Measurements from ENCODE around the gene SCAMP4. TPM values are rescaled to one million over a fixed set of nuclear protein-coding genes. Genes with fewer than 3 reads are reported as not detected.
"Not testable (repeated sequence)": the region's sequence is repeated elsewhere in the genome, so short reads cannot be mapped to it uniquely, and the experiment has no call there.

SCAMP4 gene
- total and polyA plus RNA-seq, 9 of the 15 experiments (the other 6 are each of a cell fraction or from before 2014, with no cell fraction given), result 0.81 to 45.9 (median 12.8) TPM

- intact Hi-C loops (cut with micrococcal nuclease); in situ Hi-C loops (cut with MboI); H3K9me3 ChIP-seq (replicated peaks; ENCODE audit: control insufficient read depth, insufficient read depth, low read depth, low read length); H3K27me3 ChIP-seq (ENCODE audit: control insufficient read depth in 2 of 2, insufficient read depth in 2 of 2, low read length in 2 of 2); TF ChIP-seq ZBTB40 (CRISPR knock-in tag; IDR thresholded peaks at IDR 0.05): not testable (repeated sequence)
- Histone ChIP-seq H3K27ac (ENCODE audit: extremely low read depth, low read depth, low read length) (peak within 1 kb of the TSS; percentile 74), H3K79me2 (ENCODE audit: control insufficient read depth, insufficient read depth, low read length) (peaks cover 42% of the 10 kb centered on the region), H2AFZ (ENCODE audit: low read depth, low read length) (peak within 1 kb of the TSS; percentile 24; the same call in 1 of the 2 replicates), H3K9ac (ENCODE audit: insufficient read depth in 1 of 2, low read depth in 2 of 2, low read length in 2 of 2) (peak within 1 kb of the TSS; percentile 89 to 99), H3K4me2 (ENCODE audit: insufficient read depth, low read length) (peak within 1 kb of the TSS; percentile 90), H3K9me1 (ENCODE audit: control insufficient read depth, insufficient read depth, low read length) (peaks cover 14% of the 10 kb centered on the region), H4K20me1 (replicated peaks; ENCODE audit: control insufficient read depth, insufficient read depth, low read length) (peaks cover 37% of the 10 kb centered on the region; the same call in 1 of the 2 replicates), H3K4me1 (replicated peaks in 1 of 2; ENCODE audit: control insufficient read depth in 2 of 2, insufficient read depth in 2 of 2, low read length in 2 of 2) (peaks cover 31 to 69% of the 10 kb centered on the region in 2 experiments), H3K4me3 (peak within 1 kb of the TSS; percentile 91), H3K36me3 (ENCODE audit: control insufficient read depth, insufficient read depth, low read length) (peaks cover 25% of the 10 kb centered on the region; the same call in 2 of the 3 replicates)
- FAIRE-seq (peak; percentile 96), DNase-seq (ENCODE audit: extremely low read depth in 1 of 4, low spot score in 3 of 4) (peak; percentile 92 to 96 (median 94)), ATAC-seq (peak; percentile 90)
- CTCF ChIA-PET (ENCODE audit: low intra/inter-chr PET ratio), result interaction anchor here (0.6 kb wide), 1 partner anchor 555 kb away, joined by 6 read pairs; no protein-coding TSS in a partner anchor
- 27% methylated on average over 27 of the region's 46 CpGs for WGBS (ENCODE audit: insufficient coverage, low coverage, missing lambda C conversion rate)
- TSS peak; percentile 89 for BruUV-seq (replicated peaks)
- POLR2A ChIA-PET, result interaction anchor here (0.5 to 2.1 kb wide), 7 partner anchors 12 to 68 kb away, joined by 3 to 8 read pairs (median 4); no protein-coding TSS in a partner anchor
- TF ChIP-seq GMEB1 (CRISPR knock-in tag; IDR thresholded peaks at IDR 0.05) (peak; percentile 26; the same call in 1 of the 2 replicates), ZBTB11 (CRISPR knock-in tag; IDR thresholded peaks at IDR 0.05) (peak in 2 of 3 experiments; percentile 34 to 92; a peak in 2 of 6 replicates), RBFOX2 (IDR thresholded peaks at IDR 0.05; ENCODE audit: low read depth, low read length) (peak; percentile 67), ZBTB40 (IDR thresholded peaks at IDR 0.05) (peak; percentile 95)
Observed at GRCh38 chr19:1885398-1886119, 19.6 kb upstream of the SCAMP4 start, which contains the start of gene ABHD17A. TSS of gene ABHD17A (minus strand) at chr19:1885496. CDS start at chr19:1881566, 3,930 bp downstream.

Data from K562 (cell line).